Astrocyte (in vitro differentiated cells and primary cell): Measurements from ENCODE around the gene TFAP2D. TPM values are rescaled to one million over a fixed set of nuclear protein-coding genes. Genes with fewer than 3 reads are reported as not detected.

ENCODE experiments used
- DNase-seq: peaks from one replicate; pipeline ENCODE4 v3.0.0-alpha.2; 2010; ENCODE audit warnings: low read depth
- FAIRE-seq: peaks from 2 replicates; lab custom pipeline; 2011; peaks lifted over from hg19 to GRCh38; lab: Jason Lieb, UNC
- H2AFZ ChIP-seq: 2 replicates; pipeline ENCODE4 v1.6.0; 2012; ENCODE audit warnings: low read depth, low read length, inconsistent platforms
- H3K27ac ChIP-seq: 2 replicates; pipeline ENCODE4 v1.5.1; 2011; ENCODE audit warnings: low read depth, low read length, inconsistent platforms
- H3K27me3 ChIP-seq: 2 replicates; pipeline ENCODE4 v1.6.0; 2011; ENCODE audit warnings: low read length, inconsistent platforms; ENCODE audit not compliant: insufficient read depth
- H3K36me3 ChIP-seq: 2 replicates; pipeline ENCODE4 v1.5.1; 2011; ENCODE audit warnings: low read length, inconsistent platforms; ENCODE audit not compliant: insufficient read depth
- H3K4me1 ChIP-seq: 2 replicates; pipeline ENCODE4 v1.5.1; 2011; ENCODE audit warnings: low read length, inconsistent platforms; ENCODE audit not compliant: insufficient read depth
- H3K4me2 ChIP-seq: 2 replicates; pipeline ENCODE4 v1.6.0; 2012; ENCODE audit warnings: low read length, inconsistent platforms
- H3K4me3 ChIP-seq: 2 replicates; pipeline ENCODE4 v1.5.1; 2011; ENCODE audit warnings: low read depth, mild to moderate bottlenecking, low read length, inconsistent platforms; ENCODE audit not compliant: insufficient read depth
- H3K79me2 ChIP-seq: 2 replicates; pipeline ENCODE4 v1.6.0; 2012; ENCODE audit warnings: mild to moderate bottlenecking, low read length, inconsistent platforms; ENCODE audit not compliant: insufficient read depth
- H3K9ac ChIP-seq: 2 replicates; pipeline ENCODE4 v1.6.0; 2012; ENCODE audit warnings: mild to moderate bottlenecking, low read length, inconsistent platforms
- H3K9me3 ChIP-seq: 2 replicates; pipeline ENCODE4 v1.5.1; 2012; ENCODE audit warnings: low read depth, mild to moderate bottlenecking, low read length, inconsistent platforms; ENCODE audit not compliant: insufficient read depth
- H4K20me1 ChIP-seq: 2 replicates; pipeline ENCODE4 v1.6.0; 2012; ENCODE audit warnings: low read length, inconsistent platforms; ENCODE audit not compliant: insufficient read depth
- H3K27ac Mint-ChIP-seq: one replicate; pipeline ENCODE4 v1.8.0; 2021; ENCODE audit warnings: mild to moderate bottlenecking, mixed read lengths; ENCODE audit not compliant: unreplicated experiment
- H3K27me3 Mint-ChIP-seq: one replicate; pipeline ENCODE4 v1.8.0; 2021; ENCODE audit warnings: low read depth, mixed read lengths; ENCODE audit not compliant: unreplicated experiment
- H3K36me3 Mint-ChIP-seq: one replicate; pipeline ENCODE4 v1.8.0; 2021; ENCODE audit warnings: low read depth, mixed read lengths; ENCODE audit not compliant: unreplicated experiment
- H3K4me1 Mint-ChIP-seq: one replicate; pipeline ENCODE4 v1.8.0; 2021; ENCODE audit warnings: low read depth, mixed read lengths; ENCODE audit not compliant: unreplicated experiment
- H3K4me3 Mint-ChIP-seq: one replicate; pipeline ENCODE4 v1.8.0; 2021; ENCODE audit warnings: mild to moderate bottlenecking, moderate library complexity, mixed read lengths; ENCODE audit not compliant: unreplicated experiment
- H3K9me3 Mint-ChIP-seq: one replicate; pipeline ENCODE4 v1.8.0; 2021; ENCODE audit warnings: mild to moderate bottlenecking, mixed read lengths; ENCODE audit not compliant: unreplicated experiment
- CTCF ChIP-seq: IDR thresholded peaks from 2 replicates; pipeline ENCODE4 v1.5.1; 2011; ENCODE audit warnings: low read depth, mild to moderate bottlenecking, inconsistent platforms, low read length, moderate library complexity; ENCODE audit not compliant: insufficient read depth
- EZH2 ChIP-seq: IDR thresholded peaks from 2 replicates; pipeline ENCODE4 v1.6.1; 2012; ENCODE audit warnings: mild to moderate bottlenecking, low read length, inconsistent platforms; ENCODE audit not compliant: insufficient read depth
- total RNA-seq: library from RNA; stranded (reverse); gene quantifications from 2 replicates; pipeline ENCODE4 v1.2.1, GENCODE V29; 2021

The TFAP2D gene
- total RNA-seq, 1 donor from 2014 or later, result not detected

DNA sequence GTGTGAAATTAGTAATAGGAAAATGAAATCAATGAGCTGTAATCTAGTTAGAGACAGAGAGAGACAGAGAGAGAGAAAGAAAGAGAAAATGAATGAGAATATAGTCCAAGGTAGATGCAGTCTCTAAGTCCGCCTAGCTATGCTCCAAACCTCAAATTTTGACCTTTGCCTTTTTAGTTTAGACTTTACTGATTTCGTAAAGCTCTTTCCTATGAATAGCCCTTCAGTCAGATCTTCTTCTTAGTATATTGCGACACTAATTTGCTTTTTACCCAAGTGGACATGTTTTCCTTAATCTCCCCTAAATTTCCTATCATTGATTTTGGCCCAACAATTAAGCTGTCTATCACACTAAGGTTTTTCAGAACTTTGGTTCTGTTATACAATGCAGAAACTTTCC is 49.5 kb downstream of the TFAP2D start:
- H4K20me1 ChIP-seq, result no peaks in the 10 kb centered on the region
- H2AFZ ChIP-seq, result no peak overlapping the region
- Mint-ChIP-seq H3K9me3 (no peaks in the 10 kb centered on the region), H3K27ac (no peak overlapping the region), H3K27me3 (peaks cover 3% of the 10 kb centered on the region), H3K4me1 (no peaks in the 10 kb centered on the region), H3K36me3 (no peaks in the 10 kb centered on the region), H3K4me3 (no peak overlapping the region)
- FAIRE-seq, result no peak
- DNase-seq, result no peak
- no peaks in the 10 kb centered on the region for H3K79me2 ChIP-seq
- no peak overlapping the region for H3K27ac ChIP-seq
- no peaks in the 10 kb centered on the region for H3K4me1 ChIP-seq
- no peaks in the 10 kb centered on the region for H3K36me3 ChIP-seq
- no peak overlapping the region for H3K9ac ChIP-seq
- no peaks in the 10 kb centered on the region for H3K9me3 ChIP-seq
- H3K4me3 ChIP-seq, result no peak overlapping the region
- TF ChIP-seq CTCF (no peak), EZH2 (no peak)
- no peak overlapping the region for H3K4me2 ChIP-seq
- no peaks in the 10 kb centered on the region for H3K27me3 ChIP-seq

GRCh38 chr6:50778696-50779095 is 65.4 kb downstream of the TFAP2D start:
- peaks cover 2% of the 10 kb centered on the region for H3K9me3 ChIP-seq
- Mint-ChIP-seq H3K27me3 (peaks cover under 1% of the 10 kb centered on the region), H3K9me3 (no peaks in the 10 kb centered on the region), H3K4me1 (no peaks in the 10 kb centered on the region), H3K4me3 (no peak overlapping the region), H3K27ac (no peak overlapping the region), H3K36me3 (no peaks in the 10 kb centered on the region)
- no peaks in the 10 kb centered on the region for H3K79me2 ChIP-seq
- DNase-seq (no peak), FAIRE-seq (no peak)
- no peak overlapping the region for H2AFZ ChIP-seq
- no peaks in the 10 kb centered on the region for H3K27me3 ChIP-seq
- TF ChIP-seq EZH2, result no peak
- TF ChIP-seq CTCF, result no peak
- no peak overlapping the region for H3K4me3 ChIP-seq
- H4K20me1 ChIP-seq, result no peaks in the 10 kb centered on the region
- no peak overlapping the region for H3K27ac ChIP-seq
- H3K4me2 ChIP-seq, result no peak overlapping the region
- no peaks in the 10 kb centered on the region for H3K36me3 ChIP-seq
- no peak overlapping the region for H3K9ac ChIP-seq
- no peaks in the 10 kb centered on the region for H3K4me1 ChIP-seq

- no peaks in the 10 kb centered on the region for H3K27me3 ChIP-seq
- H3K27ac ChIP-seq, result no peak overlapping the region
- no peaks in the 10 kb centered on the region for H3K4me1 ChIP-seq
- Mint-ChIP-seq H3K27me3 (no peaks in the 10 kb centered on the region), H3K4me1 (peaks cover under 1% of the 10 kb centered on the region), H3K27ac (no peak overlapping the region), H3K4me3 (no peak overlapping the region), H3K9me3 (no peaks in the 10 kb centered on the region), H3K36me3 (no peaks in the 10 kb centered on the region)
- no peaks in the 10 kb centered on the region for H4K20me1 ChIP-seq
- no peak overlapping the region for H2AFZ ChIP-seq
- no peak overlapping the region for H3K4me2 ChIP-seq
- H3K9me3 ChIP-seq, result peaks cover 2% of the 10 kb centered on the region
- no peaks in the 10 kb centered on the region for H3K79me2 ChIP-seq
- FAIRE-seq (no peak), DNase-seq (no peak)
- H3K4me3 ChIP-seq, result no peak overlapping the region
- H3K36me3 ChIP-seq, result no peaks in the 10 kb centered on the region
- TF ChIP-seq EZH2, result no peak
- no peak for TF ChIP-seq CTCF
- H3K9ac ChIP-seq, result no peak overlapping the region
Observed at GRCh38 chr6:50780382-50780781, 67.1 kb downstream of the TFAP2D start.
